ENCODE results near the gene POLR2A. TPM values are rescaled to one million over a fixed set of nuclear protein-coding genes. Genes with fewer than 3 reads are reported as not detected.
"Not testable (repeated sequence)": the region's sequence is repeated elsewhere in the genome, so short reads cannot be mapped to it uniquely, and the experiment has no call there.

POLR2A gene
- total RNA-seq, 2 donors from 2014 or later = 256 to 308 TPM

DNA sequence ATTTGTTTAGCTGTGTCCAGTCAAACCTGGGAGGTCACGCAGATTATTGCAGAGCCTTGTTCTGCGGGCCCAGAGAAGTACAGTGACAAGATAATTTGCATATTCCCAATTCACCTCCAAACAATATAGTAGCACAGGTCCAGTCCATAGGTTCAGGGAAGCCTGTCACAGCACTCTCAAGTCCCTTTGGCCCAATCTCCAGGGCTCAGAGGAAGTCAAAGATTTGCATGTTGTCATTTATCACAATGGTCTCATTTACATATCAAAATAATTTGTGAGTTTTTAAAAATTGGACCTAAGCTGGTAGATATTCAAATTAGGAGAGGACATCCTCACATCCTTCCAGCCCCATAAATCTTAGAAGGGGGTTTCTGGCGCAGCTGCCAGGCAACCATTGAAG is 16.7 kb upstream of the POLR2A start:
- Mint-ChIP-seq H3K27ac (peak overlapping the region; percentile 50), H3K9me3 (no peaks in the 10 kb centered on the region), H3K4me3 (no peak overlapping the region), H3K36me3 (ENCODE audit: low read depth) (peaks cover 30% of the 10 kb centered on the region), H3K27me3 (no peaks in the 10 kb centered on the region), H3K4me1 (peaks cover 5% of the 10 kb centered on the region)
- ATAC-seq (replicated peaks) = no peak

DNA sequence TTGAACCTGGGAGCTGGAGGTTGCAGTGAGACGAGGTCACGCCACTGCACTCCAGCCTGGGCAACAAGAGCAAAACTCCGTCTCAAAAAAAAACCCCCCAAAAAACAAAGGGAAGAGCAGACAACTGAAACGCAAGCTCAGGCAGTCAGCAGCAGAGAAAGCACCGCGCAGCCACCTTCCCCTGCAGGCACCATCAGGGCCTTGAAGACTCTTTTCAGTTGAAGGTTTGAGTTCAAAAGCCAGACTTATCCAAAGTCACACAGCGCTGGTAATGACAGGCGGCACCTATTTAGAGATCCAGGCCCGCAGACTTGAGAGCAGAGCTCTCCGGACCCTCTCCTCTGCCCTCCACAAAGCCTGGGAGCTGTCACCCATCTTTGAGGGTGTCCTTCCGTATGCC is 15.9 kb upstream of the POLR2A start:
- H3K27ac Mint-ChIP-seq = no peak overlapping the region

DNA sequence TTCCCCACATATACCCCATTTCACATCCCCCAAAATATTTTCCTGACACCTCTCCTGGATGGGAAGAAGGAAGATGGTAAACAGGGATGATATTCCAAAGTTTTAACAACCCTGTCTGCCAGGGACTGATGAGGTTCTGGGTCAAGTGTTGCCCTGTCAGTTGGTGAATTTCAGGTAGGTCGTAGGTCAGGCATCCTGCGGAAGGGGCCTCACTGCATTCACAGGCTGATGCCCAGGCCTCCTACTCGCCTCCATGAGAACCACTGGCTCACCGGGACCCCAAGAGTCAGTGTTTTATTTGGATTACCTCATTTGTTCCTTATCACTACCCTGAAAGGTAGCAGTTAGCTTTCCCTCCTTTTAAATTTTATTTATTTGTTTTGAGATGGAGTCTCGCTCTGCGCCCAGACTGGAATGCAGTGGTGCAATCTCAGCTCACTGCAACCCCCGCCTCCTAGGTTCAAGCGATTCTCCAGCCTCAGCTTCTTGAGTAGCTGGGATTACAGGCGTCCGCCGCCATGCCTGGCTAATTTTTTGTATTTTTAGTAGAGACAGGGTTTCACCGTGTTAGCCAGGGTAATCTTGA is 15.3 kb upstream of the POLR2A start:
- no peak for ATAC-seq (replicated peaks)
- Mint-ChIP-seq H3K4me1 (peaks cover 5% of the 10 kb centered on the region), H3K9me3 (no peaks in the 10 kb centered on the region), H3K36me3 (ENCODE audit: low read depth) (peaks cover 18% of the 10 kb centered on the region), H3K27me3 (no peaks in the 10 kb centered on the region), H3K27ac (no peak overlapping the region), H3K4me3 (no peak overlapping the region)

More for the DNA sequence above, 15.9 kb upstream of the POLR2A start:
- no peaks in the 10 kb centered on the region for H3K27me3 Mint-ChIP-seq
- H3K4me1 Mint-ChIP-seq = peaks cover 5% of the 10 kb centered on the region
- H3K36me3 Mint-ChIP-seq (ENCODE audit: low read depth) = peaks cover 24% of the 10 kb centered on the region
- no peaks in the 10 kb centered on the region for H3K9me3 Mint-ChIP-seq
- no peak for ATAC-seq (replicated peaks)
- H3K4me3 Mint-ChIP-seq = no peak overlapping the region

DNA sequence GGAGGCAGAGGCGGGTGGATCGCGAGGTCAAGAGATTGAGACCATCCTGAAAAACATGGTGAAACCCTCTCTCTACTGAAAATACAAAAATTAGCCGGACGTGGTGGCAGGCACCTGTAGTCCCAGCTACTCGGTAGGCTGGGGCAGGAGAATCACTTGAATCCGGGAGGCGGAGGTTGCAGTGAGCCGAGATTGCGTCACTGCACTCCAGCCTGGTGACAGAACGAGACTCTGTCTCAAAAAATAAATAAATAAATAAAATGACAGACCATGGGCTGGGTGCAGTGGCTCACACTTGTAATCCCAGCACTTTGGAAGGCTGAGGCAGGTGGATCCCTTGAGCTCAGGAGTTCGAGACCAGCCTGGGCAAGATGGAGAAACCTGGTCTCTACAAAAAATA is 14.3 kb upstream of the POLR2A start:
- not testable (repeated sequence) for H3K4me3 Mint-ChIP-seq; H3K27ac Mint-ChIP-seq; H3K4me1 Mint-ChIP-seq; H3K27me3 Mint-ChIP-seq; H3K9me3 Mint-ChIP-seq; ATAC-seq (replicated peaks)
- peaks cover 12% of the 10 kb centered on the region for H3K36me3 Mint-ChIP-seq (ENCODE audit: low read depth)

DNA sequence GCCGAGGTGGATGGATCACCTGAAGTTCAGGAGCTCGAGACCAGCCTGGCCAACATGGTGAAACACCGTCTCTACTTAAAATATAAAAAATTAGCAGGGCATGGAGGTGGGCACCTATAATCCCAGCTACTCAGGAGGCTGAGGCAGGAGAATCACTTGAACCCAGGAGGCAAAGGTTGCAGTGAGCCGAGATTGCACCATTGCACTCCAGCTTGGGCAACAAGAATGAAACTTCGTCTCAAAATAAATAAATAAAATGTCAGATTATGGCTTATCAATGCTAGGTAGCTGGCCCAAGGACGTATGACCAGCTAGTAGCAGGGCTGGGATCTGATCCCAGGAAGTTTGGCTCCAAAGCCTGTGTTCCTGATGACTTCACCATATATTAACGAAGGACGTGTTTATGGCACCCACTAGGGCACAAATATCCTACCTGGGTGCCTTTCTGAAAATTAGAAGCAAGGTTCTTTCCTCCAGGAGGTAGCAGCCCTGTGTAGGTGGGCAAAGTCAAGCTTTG is 13.7 kb upstream of the POLR2A start:
- not testable (repeated sequence) for H3K27ac Mint-ChIP-seq; H3K4me3 Mint-ChIP-seq; ATAC-seq (replicated peaks); H3K27me3 Mint-ChIP-seq; H3K4me1 Mint-ChIP-seq; H3K9me3 Mint-ChIP-seq
- peaks cover 12% of the 10 kb centered on the region for H3K36me3 Mint-ChIP-seq (ENCODE audit: low read depth)

DNA sequence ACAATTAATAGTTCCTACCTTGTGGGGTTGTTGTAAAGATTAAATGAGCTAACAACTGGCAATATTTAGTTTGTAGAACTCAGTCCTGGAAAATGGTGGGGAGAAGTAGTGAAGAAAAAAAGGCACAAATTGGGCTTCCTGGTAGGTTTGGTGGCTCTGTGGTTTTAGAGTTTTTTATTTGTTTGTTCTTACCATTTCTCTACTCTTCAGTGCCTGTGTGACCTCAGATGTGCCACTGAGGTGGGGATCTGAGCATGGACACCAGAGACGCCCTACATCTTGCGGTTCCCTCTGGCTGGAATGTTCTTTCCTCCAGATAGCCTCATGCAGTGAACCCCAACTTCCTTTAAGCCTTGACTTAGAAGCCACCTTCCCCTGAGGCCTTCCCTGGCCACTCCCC is 12.4 kb upstream of the POLR2A start:
- no peak for ATAC-seq (replicated peaks)
- Mint-ChIP-seq H3K36me3 (ENCODE audit: low read depth) (peaks cover 4% of the 10 kb centered on the region), H3K4me1 (peaks cover 15% of the 10 kb centered on the region), H3K27ac (peak overlapping the region; percentile 41), H3K9me3 (no peaks in the 10 kb centered on the region), H3K4me3 (no peak overlapping the region), H3K27me3 (no peaks in the 10 kb centered on the region)

DNA sequence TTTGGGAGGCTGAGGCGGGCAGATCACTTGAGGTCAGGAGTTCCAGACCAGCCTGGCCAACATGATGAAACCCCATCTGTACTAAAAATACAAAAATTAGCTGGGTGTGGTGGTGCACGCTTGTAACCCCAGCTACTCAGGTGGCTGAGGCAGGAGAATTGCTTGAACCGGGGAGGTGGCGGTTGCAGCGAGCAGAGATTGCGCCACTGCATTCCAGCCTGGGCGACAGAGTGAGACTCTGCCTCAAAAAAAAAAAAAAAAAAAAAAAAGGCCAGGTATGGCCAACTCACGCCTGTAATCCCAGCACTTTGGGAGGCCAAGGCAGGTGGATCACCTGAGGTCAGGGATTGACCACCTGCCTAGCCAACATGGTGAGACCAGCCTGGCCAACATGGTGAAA is 9.4 kb upstream of the POLR2A start:
- Mint-ChIP-seq H3K4me1 (peaks cover 26% of the 10 kb centered on the region), H3K27ac (peak overlapping the region; percentile 33)
- not testable (repeated sequence) for H3K27me3 Mint-ChIP-seq; H3K36me3 Mint-ChIP-seq (ENCODE audit: low read depth); H3K9me3 Mint-ChIP-seq; H3K4me3 Mint-ChIP-seq; ATAC-seq (replicated peaks)

DNA sequence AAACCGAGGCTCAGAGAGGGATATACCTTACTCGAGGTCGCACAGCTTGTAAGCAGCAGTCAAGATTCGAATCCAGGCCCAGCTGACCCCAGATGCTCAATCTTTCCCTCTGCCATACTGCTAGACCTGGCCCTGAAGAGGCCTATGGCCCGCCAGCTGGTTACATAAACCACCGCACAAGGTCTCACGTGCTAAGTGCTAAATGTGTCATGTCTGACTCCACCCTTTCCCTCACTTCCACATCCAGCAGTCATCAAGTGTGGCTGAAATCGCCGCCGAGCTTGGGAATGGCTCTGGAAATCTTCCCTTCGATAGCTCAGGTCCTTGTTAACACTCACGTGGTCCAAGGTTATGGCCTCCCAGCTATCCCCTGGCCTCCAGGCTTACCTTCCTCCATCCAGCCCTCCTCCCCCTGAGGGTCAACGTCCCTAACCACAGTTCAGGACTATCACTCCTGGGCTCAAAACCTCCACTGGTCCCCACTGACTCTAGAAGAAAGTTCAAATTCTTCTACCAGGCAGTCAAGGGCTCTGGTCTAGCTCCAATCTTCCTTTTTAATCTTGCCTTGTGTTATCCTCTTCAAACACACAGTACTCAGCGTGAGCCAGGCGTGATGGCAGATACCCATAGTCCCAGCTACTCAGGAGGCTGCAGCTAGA is 8.3 kb upstream of the POLR2A start:
- H3K36me3 Mint-ChIP-seq (ENCODE audit: low read depth) = peaks cover 8% of the 10 kb centered on the region
- H3K4me1 Mint-ChIP-seq = peaks cover 31% of the 10 kb centered on the region
- H3K27me3 Mint-ChIP-seq = no peaks in the 10 kb centered on the region
- no peak for ATAC-seq (replicated peaks)
- peak overlapping the region; percentile 88 for H3K4me3 Mint-ChIP-seq
- H3K27ac Mint-ChIP-seq = peak overlapping the region; percentile 57
- no peaks in the 10 kb centered on the region for H3K9me3 Mint-ChIP-seq

DNA sequence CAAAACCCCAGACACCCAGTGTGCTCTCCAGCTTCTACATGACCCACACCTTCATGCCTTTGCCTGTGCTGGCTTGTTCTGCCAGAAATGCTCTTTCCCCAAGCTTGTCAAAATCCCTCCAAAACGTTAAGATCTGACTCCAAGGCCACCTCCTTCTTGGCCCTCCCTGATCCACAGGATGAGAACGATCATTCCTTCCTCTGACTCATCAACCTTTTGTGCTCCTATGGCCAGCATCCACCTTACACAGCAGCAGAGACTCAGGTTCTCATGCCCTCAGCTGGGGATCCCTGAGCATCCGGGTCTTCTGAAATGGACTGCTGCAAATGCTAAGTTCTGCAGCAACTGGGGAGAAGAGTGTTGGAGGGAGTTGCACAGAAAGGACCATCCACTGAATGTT is 7.7 kb upstream of the POLR2A start:
- no peaks in the 10 kb centered on the region for H3K27me3 Mint-ChIP-seq
- H3K4me1 Mint-ChIP-seq = peaks cover 31% of the 10 kb centered on the region
- no peak for ATAC-seq (replicated peaks)
- peaks cover 8% of the 10 kb centered on the region for H3K36me3 Mint-ChIP-seq (ENCODE audit: low read depth)
- peak overlapping the region; percentile 57 for H3K27ac Mint-ChIP-seq
- H3K4me3 Mint-ChIP-seq = peak overlapping the region; percentile 88
- no peaks in the 10 kb centered on the region for H3K9me3 Mint-ChIP-seq

DNA sequence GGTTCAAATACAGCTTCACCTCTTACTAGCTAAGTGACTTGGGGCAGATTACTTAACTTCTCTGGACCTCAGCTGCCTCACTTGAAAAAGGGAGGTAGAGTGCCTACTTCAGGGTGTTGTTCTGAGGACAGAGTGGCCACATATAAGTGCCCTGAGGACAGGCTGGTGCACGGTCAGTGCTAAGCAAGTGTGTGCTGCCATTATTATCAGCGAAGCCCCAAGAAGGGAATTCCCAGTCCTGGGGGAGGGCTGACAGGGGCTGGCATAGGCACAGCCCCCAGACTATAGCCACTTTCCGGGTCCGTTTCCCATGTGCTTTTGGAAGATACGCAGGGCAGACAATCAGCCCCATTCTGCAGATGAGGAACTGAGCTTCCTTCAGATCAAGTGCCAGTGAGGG is 7.2 kb upstream of the POLR2A start:
- ATAC-seq (replicated peaks) = no peak
- Mint-ChIP-seq H3K4me1 (peaks cover 32% of the 10 kb centered on the region), H3K4me3 (peak overlapping the region; percentile 88), H3K27ac (peak overlapping the region; percentile 57), H3K27me3 (no peaks in the 10 kb centered on the region), H3K9me3 (no peaks in the 10 kb centered on the region), H3K36me3 (ENCODE audit: low read depth) (peaks cover 8% of the 10 kb centered on the region)

DNA sequence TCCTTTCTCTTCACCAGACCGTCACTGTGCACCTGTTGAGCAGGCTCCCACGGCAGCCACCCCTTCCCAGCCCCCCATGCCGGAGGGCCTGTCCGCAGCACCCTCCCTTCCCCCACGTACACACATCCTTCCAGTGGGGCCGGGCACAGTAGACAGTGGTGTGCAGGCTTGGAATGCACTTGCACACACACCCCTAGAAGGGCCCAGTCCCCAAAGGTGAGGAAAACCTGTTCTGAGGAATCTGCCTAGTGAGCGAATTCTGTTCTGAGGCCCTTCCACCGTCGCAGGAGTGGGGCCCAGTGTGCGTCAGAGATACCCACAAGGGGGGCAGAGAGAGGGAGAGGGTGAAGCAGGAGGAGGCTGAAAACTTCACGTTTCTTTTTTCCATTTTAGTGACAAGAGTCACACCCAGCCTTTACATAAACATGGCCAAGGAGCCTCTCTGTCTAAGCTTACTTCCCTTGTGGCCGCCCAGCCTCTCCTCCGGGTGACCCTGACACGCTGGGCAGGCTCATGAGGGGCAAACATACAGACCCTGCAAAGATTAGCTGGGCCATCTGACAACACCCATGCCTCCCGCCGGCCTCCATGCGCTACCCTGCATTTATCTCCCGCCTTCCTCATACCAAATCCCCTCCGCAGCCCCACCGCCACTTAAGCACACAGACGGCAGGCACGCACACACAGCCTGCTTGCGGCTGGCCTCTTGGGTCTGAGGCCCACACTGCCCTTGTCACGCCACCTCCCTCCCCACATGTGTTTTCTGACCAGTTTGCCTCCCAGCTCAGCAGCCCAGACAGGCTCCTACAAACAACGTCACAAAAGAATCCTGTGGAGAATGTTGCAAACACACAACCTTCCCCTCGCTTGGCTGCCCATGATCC is 6.5 kb upstream of the POLR2A start:
- Mint-ChIP-seq H3K9me3 (no peaks in the 10 kb centered on the region), H3K4me1 (peaks cover 36% of the 10 kb centered on the region), H3K27ac (peak overlapping the region; percentile 86), H3K4me3 (peak overlapping the region; percentile 88), H3K27me3 (no peaks in the 10 kb centered on the region), H3K36me3 (ENCODE audit: low read depth) (peaks cover 8% of the 10 kb centered on the region)
- no peak for ATAC-seq (replicated peaks)

DNA sequence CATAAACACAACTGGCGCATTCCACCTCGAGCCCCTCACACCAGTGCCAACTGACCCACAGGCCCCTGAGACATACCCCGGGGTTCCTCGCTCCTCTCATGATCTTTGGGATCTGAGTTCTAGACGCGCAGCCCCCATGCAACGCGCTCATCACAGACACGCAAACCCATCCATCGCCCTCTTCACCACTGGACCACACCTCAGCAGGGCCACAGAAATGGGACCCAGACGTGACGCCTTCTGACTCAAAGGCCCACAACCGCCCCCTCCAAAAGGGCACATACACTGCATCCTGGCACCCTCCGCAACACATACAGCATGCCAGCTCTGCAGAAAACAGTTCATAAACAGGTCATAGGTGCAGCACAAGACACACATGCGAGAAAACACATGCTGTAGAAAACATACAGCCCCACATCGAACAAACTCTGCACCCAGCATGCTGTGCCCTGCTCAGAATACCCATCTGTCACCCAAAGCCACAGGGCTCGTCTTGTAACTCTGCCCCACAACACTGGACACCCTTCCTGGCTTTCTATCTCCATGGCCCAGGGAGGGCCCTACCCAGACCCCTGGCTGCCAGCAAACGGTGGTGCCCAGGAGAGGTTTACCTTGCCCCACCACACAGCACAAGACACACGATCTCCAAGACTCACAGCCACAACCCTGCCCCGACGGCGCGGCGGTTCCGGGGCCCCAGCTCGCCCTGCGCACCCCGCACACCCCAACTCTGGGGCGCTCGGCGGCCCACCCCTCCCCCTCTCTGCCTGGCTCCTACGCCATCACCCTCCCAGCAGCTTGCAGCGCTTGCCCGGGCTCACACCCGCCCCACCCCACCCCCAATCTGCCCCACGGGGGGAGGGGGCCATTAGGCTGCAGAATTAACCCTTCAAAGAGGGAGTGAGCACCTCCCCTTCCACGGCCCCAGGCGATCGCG is 5.6 kb upstream of the POLR2A start:
- Mint-ChIP-seq H3K4me3 (peak overlapping the region; percentile 88), H3K9me3 (no peaks in the 10 kb centered on the region), H3K4me1 (peaks cover 42% of the 10 kb centered on the region), H3K36me3 (ENCODE audit: low read depth) (peaks cover 10% of the 10 kb centered on the region), H3K27me3 (no peaks in the 10 kb centered on the region), H3K27ac (peak overlapping the region; percentile 86)
- peak; percentile 50 for ATAC-seq (replicated peaks)

DNA sequence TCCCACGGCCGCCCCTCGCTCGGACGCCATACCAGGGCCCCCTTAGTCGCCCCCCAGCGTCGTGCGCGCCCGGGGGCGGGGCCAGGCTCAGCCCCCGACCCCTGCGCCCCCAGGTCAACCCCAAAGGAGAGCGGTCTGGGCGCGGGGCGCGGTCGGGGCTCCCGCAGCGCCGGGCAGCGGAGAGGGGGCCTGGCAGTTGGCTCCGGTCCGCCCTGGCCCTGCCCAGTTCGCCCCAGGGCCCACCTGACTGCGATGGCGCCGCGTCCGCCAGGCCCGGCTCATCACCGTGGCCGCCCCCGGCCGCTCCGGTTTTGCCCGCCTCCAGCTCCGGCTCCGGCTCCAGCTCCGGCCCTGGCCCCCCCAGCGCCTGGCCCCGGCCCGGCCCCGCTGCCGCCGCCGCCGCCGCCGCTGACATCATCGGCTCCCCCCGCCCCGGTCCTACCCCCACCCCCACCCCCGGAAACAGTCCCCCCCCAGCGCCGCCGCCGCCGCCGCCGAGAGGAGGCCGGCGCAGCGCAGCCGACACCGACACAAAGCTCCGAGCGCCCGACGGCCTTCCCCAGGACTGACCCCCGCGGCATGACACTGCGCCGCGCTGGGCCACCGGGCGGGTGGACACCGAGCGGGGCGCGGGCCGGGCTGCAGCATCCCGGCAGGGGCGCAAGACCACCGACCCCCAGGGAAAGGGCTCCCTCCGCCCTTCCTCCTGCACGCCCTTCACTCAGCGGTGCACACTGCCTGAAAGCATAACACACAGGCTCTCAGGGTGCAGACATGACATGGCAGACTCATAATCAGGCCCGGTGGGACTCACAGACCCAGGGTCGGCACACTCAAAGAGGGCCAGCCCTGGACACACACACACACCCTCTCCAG is 4.7 kb upstream of the POLR2A start, which contains the start of gene ZBTB4:
ZBTB4 (minus strand) TSS at position 419 of the 876 bp plus-strand sequence. CDS start 12,830 bp downstream, outside the sequence.
- Mint-ChIP-seq H3K27me3 (no peaks in the 10 kb centered on the region), H3K4me3 (peak within 1 kb of the TSS; percentile 88), H3K9me3 (no peaks in the 10 kb centered on the region), H3K36me3 (ENCODE audit: low read depth) (peaks cover 19% of the 10 kb centered on the region), H3K4me1 (peaks cover 42% of the 10 kb centered on the region), H3K27ac (peak within 1 kb of the TSS; percentile 94)
- peak; percentile 20 for ATAC-seq (replicated peaks)

All from activated T-helper 17 cell treated with anti-CD3 and anti-CD28 coated beads, Interleukin-2, amount 50 U/mL, for 72 hours (primary cell).